Measurements from ENCODE around the gene ROBO3. TPM values are rescaled to one million over a fixed set of nuclear protein-coding genes. Genes with fewer than 3 reads are reported as not detected.

ROBO3 gene, protein sequence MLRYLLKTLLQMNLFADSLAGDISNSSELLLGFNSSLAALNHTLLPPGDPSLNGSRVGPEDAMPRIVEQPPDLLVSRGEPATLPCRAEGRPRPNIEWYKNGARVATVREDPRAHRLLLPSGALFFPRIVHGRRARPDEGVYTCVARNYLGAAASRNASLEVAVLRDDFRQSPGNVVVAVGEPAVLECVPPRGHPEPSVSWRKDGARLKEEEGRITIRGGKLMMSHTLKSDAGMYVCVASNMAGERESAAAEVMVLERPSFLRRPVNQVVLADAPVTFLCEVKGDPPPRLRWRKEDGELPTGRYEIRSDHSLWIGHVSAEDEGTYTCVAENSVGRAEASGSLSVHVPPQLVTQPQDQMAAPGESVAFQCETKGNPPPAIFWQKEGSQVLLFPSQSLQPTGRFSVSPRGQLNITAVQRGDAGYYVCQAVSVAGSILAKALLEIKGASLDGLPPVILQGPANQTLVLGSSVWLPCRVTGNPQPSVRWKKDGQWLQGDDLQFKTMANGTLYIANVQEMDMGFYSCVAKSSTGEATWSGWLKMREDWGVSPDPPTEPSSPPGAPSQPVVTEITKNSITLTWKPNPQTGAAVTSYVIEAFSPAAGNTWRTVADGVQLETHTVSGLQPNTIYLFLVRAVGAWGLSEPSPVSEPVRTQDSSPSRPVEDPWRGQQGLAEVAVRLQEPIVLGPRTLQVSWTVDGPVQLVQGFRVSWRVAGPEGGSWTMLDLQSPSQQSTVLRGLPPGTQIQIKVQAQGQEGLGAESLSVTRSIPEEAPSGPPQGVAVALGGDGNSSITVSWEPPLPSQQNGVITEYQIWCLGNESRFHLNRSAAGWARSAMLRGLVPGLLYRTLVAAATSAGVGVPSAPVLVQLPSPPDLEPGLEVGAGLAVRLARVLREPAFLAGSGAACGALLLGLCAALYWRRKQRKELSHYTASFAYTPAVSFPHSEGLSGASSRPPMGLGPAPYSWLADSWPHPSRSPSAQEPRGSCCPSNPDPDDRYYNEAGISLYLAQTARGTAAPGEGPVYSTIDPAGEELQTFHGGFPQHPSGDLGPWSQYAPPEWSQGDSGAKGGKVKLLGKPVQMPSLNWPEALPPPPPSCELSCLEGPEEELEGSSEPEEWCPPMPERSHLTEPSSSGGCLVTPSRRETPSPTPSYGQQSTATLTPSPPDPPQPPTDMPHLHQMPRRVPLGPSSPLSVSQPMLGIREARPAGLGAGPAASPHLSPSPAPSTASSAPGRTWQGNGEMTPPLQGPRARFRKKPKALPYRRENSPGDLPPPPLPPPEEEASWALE (N-terminal part only)
- 2.0 to 3.8 TPM (median 2.9 TPM) in 5 replicates for total RNA-seq (2022; extraction: Qiagen RNA extraction)

GRCh38 chr11:124865181-124865901 is at the start of gene ROBO3:
TSS of gene ROBO3 (plus strand) at chr11:124865432. CDS start at chr11:124865578, 146 bp downstream.

DNA sequence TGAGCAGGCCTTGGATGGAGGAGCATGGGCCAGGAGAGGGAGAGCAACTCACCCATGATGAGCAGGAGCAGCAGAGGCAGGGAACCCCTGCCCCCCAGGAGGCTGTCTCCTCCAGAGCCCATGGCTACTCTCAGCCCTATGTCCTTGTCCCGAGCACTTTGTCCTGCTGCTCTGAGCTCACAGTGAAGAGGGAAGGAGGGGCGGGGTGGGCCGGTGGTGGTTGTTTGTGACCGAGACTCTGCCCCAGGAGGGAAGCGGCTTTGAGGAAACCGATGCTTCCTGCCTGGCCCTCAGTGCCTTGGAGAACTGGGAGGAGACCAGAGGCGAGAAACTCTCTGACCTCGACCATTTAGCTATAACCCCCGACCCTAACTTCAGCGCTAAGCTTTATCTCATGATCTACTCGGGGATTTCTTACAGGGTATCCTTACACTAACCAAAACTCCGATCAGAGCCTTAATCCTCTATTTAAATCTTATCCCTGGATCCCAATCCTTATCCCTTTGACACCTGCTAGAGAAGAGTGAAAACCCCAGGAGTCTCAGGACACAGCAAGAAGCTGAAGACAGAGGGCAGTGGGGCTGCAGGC is 32.5 kb downstream of the ROBO3 start, which contains the start of gene ROBO4:
ROBO4 (minus strand) TSS at position 192 of the 589 bp plus-strand sequence; CDS start at position 122, 70 bp downstream.

GRCh38 chr11:124918950-124919349 is 53.7 kb downstream of the ROBO3 start, which contains the start of gene HEPN1:
TSS of gene HEPN1 (plus strand) at chr11:124919250.

Other genes with a start within 250 kb of the ROBO3 start
- gene TBRG1, start 242.6 kb upstream of the ROBO3 start, total RNA-seq (2022; extraction: Qiagen RNA extraction) = 16.0 to 17.5 TPM (median 16.3 TPM) in 5 replicates
- gene SIAE, start 191.7 kb upstream of the ROBO3 start, total RNA-seq (2022; extraction: Qiagen RNA extraction) = 14.3 to 15.8 TPM (median 15.0 TPM) in 5 replicates
- gene SPA17, start 191.5 kb upstream of the ROBO3 start, total RNA-seq (2022; extraction: Qiagen RNA extraction) = 16.2 to 24.4 TPM (median 18.4 TPM) in 5 replicates
- gene NRGN, start 125.5 kb upstream of the ROBO3 start, total RNA-seq (2022; extraction: Qiagen RNA extraction) = 6.0 to 13.6 TPM (median 10.2 TPM) in 5 replicates
- gene VSIG2, start 113.2 kb upstream of the ROBO3 start, total RNA-seq (2022; extraction: Qiagen RNA extraction) = not detected in 5 replicates
- gene ESAM, start 103.1 kb upstream of the ROBO3 start, total RNA-seq (2022; extraction: Qiagen RNA extraction) = 10.4 to 14.2 TPM (median 13.1 TPM) in 5 replicates
- 5.4 to 6.1 TPM (median 5.7 TPM) in 5 replicates for gene MSANTD2, start 65.0 kb upstream of the ROBO3 start, total RNA-seq (2022; extraction: Qiagen RNA extraction)
- not detected in 5 replicates for gene ROBO4, start 32.4 kb downstream of the ROBO3 start, total RNA-seq (2022; extraction: Qiagen RNA extraction)
- not detected in 5 replicates for gene HEPN1, start 53.8 kb downstream of the ROBO3 start, total RNA-seq (2022; extraction: Qiagen RNA extraction)
- gene HEPACAM, start 70.6 kb downstream of the ROBO3 start, total RNA-seq (2022; extraction: Qiagen RNA extraction) = not detected in 5 replicates
- 0.36 to 0.67 TPM (median 0.48 TPM) in 5 replicates for gene CCDC15, start 88.8 kb downstream of the ROBO3 start, total RNA-seq (2022; extraction: Qiagen RNA extraction)
- gene SLC37A2, start 197.9 kb downstream of the ROBO3 start, total RNA-seq (2022; extraction: Qiagen RNA extraction) = 0.10 to 0.21 TPM (median 0.15 TPM) in 5 replicates
- 20.1 to 25.1 TPM (median 21.5 TPM) in 5 replicates for gene TMEM218, start 246.2 kb downstream of the ROBO3 start, total RNA-seq (2022; extraction: Qiagen RNA extraction)